HCT116 (cell line): Measurements from ENCODE around the gene DEPDC4.
A peak's percentile ranks its signal among the peaks of the same experiment; 100 is the strongest.

Experiments
- ATF3 ChIP-seq: IDR thresholded peaks from 2 replicates; pipeline ENCODE4 v1.6.1; 2012
- EZH2 ChIP-seq: fragments of 200-600 bp; sonication (generic); IDR thresholded peaks from 2 replicates; pipeline ENCODE4 v1.6.1; 2017; ENCODE audit warnings: antibody characterized with exemption, mixed run types
- EZH2phosphoT487 ChIP-seq: fragments of 200-600 bp; IDR thresholded peaks from 2 replicates; pipeline ENCODE4 v1.6.1; 2018; ENCODE audit warnings: antibody characterized with exemption, borderline replicate concordance
- FOSL1 ChIP-seq: IDR thresholded peaks from 2 replicates; pipeline ENCODE4 v1.6.1; 2012; ENCODE audit warnings: low read depth
- POLR2A ChIP-seq: IDR thresholded peaks from 2 replicates; pipeline ENCODE4 v1.7.0; 2011; ENCODE audit warnings: borderline replicate concordance; ENCODE audit not compliant: insufficient read depth, insufficient read length; ENCODE audit errors: extremely low read depth
- POLR2AphosphoS5 ChIP-seq: IDR thresholded peaks from 2 replicates; pipeline ENCODE4 v1.6.1; 2011; ENCODE audit warnings: mild to moderate bottlenecking, low read depth, low read length, moderate library complexity
- RAD21 ChIP-seq: IDR thresholded peaks from 2 replicates; pipeline ENCODE4 v1.6.1; 2012; ENCODE audit warnings: low read depth, mild to moderate bottlenecking
- YY1 ChIP-seq: IDR thresholded peaks from 2 replicates; pipeline ENCODE4 v1.6.1; 2011; ENCODE audit warnings: low read length, low read depth, moderate library complexity, mild to moderate bottlenecking; ENCODE audit not compliant: insufficient replicate concordance; ENCODE audit errors: extremely low read depth
- ZBTB33 ChIP-seq: IDR thresholded peaks from 2 replicates; pipeline ENCODE4 v1.6.1; 2011; ENCODE audit warnings: mild to moderate bottlenecking, low read length, moderate library complexity; ENCODE audit not compliant: insufficient replicate concordance; ENCODE audit errors: extremely low read depth
- ZNF274 ChIP-seq: fragments of 200-500 bp; sonication (Bioruptor generic); IDR thresholded peaks from 2 replicates; pipeline ENCODE4 v1.6.1; 2014; ENCODE audit warnings: mild to moderate bottlenecking, low read depth, low read length, inconsistent platforms
- TF ChIP-seq, protein P1 (sequence below): IDR thresholded peaks from 2 replicates; pipeline ENCODE4 v1.6.1; 2012; ENCODE audit warnings: low read depth
- TF ChIP-seq, protein P2 (sequence below), 3 experiments: fragments of 200-600 bp in 1 of 3; sonication (generic) in 1 of 3; IDR thresholded peaks in 2 of 3; conservative IDR thresholded peaks in 1 of 3; 2 replicates each; pipeline ENCODE4 v1.5.1; 2012 to 2017; ENCODE audit warnings: low read depth in 2 of 3, low read length in 2 of 3, antibody characterized with exemption in 1 of 3, borderline replicate concordance in 1 of 3, control low read depth in 1 of 3, mild to moderate bottlenecking in 1 of 3, mixed read lengths in 1 of 3, mixed run types in 1 of 3, moderate library complexity in 1 of 3; ENCODE audit not compliant: insufficient read depth in 1 of 3

- TF ChIP-seq ZBTB33 (no peak), ZNF274 (no peak), EZH2 (no peak), POLR2A (no peak), RAD21 (no peak), ATF3 (no peak), YY1 (peak; percentile 14), POLR2AphosphoS5 (peak; percentile 63), EZH2phosphoT487 (no peak), FOSL1 (no peak)
- TF ChIP-seq, protein P1, sequence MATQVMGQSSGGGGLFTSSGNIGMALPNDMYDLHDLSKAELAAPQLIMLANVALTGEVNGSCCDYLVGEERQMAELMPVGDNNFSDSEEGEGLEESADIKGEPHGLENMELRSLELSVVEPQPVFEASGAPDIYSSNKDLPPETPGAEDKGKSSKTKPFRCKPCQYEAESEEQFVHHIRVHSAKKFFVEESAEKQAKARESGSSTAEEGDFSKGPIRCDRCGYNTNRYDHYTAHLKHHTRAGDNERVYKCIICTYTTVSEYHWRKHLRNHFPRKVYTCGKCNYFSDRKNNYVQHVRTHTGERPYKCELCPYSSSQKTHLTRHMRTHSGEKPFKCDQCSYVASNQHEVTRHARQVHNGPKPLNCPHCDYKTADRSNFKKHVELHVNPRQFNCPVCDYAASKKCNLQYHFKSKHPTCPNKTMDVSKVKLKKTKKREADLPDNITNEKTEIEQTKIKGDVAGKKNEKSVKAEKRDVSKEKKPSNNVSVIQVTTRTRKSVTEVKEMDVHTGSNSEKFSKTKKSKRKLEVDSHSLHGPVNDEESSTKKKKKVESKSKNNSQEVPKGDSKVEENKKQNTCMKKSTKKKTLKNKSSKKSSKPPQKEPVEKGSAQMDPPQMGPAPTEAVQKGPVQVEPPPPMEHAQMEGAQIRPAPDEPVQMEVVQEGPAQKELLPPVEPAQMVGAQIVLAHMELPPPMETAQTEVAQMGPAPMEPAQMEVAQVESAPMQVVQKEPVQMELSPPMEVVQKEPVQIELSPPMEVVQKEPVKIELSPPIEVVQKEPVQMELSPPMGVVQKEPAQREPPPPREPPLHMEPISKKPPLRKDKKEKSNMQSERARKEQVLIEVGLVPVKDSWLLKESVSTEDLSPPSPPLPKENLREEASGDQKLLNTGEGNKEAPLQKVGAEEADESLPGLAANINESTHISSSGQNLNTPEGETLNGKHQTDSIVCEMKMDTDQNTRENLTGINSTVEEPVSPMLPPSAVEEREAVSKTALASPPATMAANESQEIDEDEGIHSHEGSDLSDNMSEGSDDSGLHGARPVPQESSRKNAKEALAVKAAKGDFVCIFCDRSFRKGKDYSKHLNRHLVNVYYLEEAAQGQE: no peak
- TF ChIP-seq, protein P2, sequence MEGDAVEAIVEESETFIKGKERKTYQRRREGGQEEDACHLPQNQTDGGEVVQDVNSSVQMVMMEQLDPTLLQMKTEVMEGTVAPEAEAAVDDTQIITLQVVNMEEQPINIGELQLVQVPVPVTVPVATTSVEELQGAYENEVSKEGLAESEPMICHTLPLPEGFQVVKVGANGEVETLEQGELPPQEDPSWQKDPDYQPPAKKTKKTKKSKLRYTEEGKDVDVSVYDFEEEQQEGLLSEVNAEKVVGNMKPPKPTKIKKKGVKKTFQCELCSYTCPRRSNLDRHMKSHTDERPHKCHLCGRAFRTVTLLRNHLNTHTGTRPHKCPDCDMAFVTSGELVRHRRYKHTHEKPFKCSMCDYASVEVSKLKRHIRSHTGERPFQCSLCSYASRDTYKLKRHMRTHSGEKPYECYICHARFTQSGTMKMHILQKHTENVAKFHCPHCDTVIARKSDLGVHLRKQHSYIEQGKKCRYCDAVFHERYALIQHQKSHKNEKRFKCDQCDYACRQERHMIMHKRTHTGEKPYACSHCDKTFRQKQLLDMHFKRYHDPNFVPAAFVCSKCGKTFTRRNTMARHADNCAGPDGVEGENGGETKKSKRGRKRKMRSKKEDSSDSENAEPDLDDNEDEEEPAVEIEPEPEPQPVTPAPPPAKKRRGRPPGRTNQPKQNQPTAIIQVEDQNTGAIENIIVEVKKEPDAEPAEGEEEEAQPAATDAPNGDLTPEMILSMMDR (IDR thresholded peaks at IDR 0.05 in 2 of 3, conservative IDR thresholded peaks at IDR 0.05 in 1 of 3; ENCODE audit: borderline replicate concordance in 1 of 3, insufficient read depth in 1 of 3, low read depth in 2 of 3, low read length in 2 of 3): no peak
These were observed 67.3 kb downstream of the DEPDC4 start for GRCh38 chr12:100199347-100200149.
